ENCODE measurements around the gene SLC6A6.

The SLC6A6 gene

GRCh38 chr3:14402304-14402811 lies at the start of gene SLC6A6:
SLC6A6 (plus strand) TSS chr3:14402606; CDS start chr3:14443635, 41,029 bp downstream.
- DNase-seq: peak; percentile 94

GRCh38 chr3:14353502-14353901 lies 48.9 kb upstream of the SLC6A6 start:
- DNase-seq: no peak

- no peak for DNase-seq
Observed at GRCh38 chr3:14357463-14357862, 44.9 kb upstream of the SLC6A6 start.

- no peak for DNase-seq
Observed at GRCh38 chr3:14358426-14359211, 43.8 kb upstream of the SLC6A6 start.

- no peak for DNase-seq
Observed at GRCh38 chr3:14359348-14359747, 43.1 kb upstream of the SLC6A6 start.

GRCh38 chr3:14360123-14360881 lies 42.1 kb upstream of the SLC6A6 start:
- no peak for DNase-seq

GRCh38 chr3:14361068-14361677 lies 41.2 kb upstream of the SLC6A6 start:
- DNase-seq: no peak

- no peak for DNase-seq
Observed at GRCh38 chr3:14362890-14363289, 39.5 kb upstream of the SLC6A6 start.

- no peak for DNase-seq
Observed at GRCh38 chr3:14363379-14363778, 39.0 kb upstream of the SLC6A6 start.

- no peak for DNase-seq
Observed at GRCh38 chr3:14363991-14364390, 38.4 kb upstream of the SLC6A6 start.

GRCh38 chr3:14364580-14365292 lies 37.7 kb upstream of the SLC6A6 start:
- DNase-seq: no peak

GRCh38 chr3:14366248-14366647 lies 36.2 kb upstream of the SLC6A6 start:
- DNase-seq: no peak

GRCh38 chr3:14366915-14367823 lies 35.2 kb upstream of the SLC6A6 start:
- no peak for DNase-seq

GRCh38 chr3:14368146-14368545 lies 34.3 kb upstream of the SLC6A6 start:
- DNase-seq: no peak

- no peak for DNase-seq
Observed at GRCh38 chr3:14368885-14369284, 33.5 kb upstream of the SLC6A6 start.

GRCh38 chr3:14369675-14370669 lies 32.4 kb upstream of the SLC6A6 start:
- no peak for DNase-seq

- DNase-seq: no peak
Observed at GRCh38 chr3:14370720-14371572, 31.5 kb upstream of the SLC6A6 start.

- DNase-seq: no peak
Observed at GRCh38 chr3:14371573-14372474, 30.6 kb upstream of the SLC6A6 start.
